ENCODE results near the gene COL5A1.

The COL5A1 gene

GRCh38 chr9:134641173-134641989 is at the start of gene COL5A1:
Gene COL5A1, plus strand, starts transcription at chr9:134641803. Its CDS starts 385 bp downstream, at chr9:134642188.
- in situ Hi-C loops (cut with MboI; ENCODE audit: low pct_unique_long_range_greater_than_20kb, low sequenced_read_pairs) = no loop called here
- peak; percentile 56 for DNase-seq

GRCh38 chr9:134592018-134592818 is 49.4 kb upstream of the COL5A1 start:
- in situ Hi-C loops (cut with MboI; ENCODE audit: low pct_unique_long_range_greater_than_20kb, low sequenced_read_pairs) = no loop called here
- no peak for DNase-seq

- in situ Hi-C loops (cut with MboI; ENCODE audit: low pct_unique_long_range_greater_than_20kb, low sequenced_read_pairs) = no loop called here
- DNase-seq = no peak
These were observed 48.8 kb upstream of the COL5A1 start for GRCh38 chr9:134592819-134593200.

GRCh38 chr9:134593286-134594077 is 48.1 kb upstream of the COL5A1 start:
- in situ Hi-C loops (cut with MboI; ENCODE audit: low pct_unique_long_range_greater_than_20kb, low sequenced_read_pairs) = no loop called here
- DNase-seq = no peak

- no peak for DNase-seq
- in situ Hi-C loops (cut with MboI; ENCODE audit: low pct_unique_long_range_greater_than_20kb, low sequenced_read_pairs) = no loop called here
These were observed 47.3 kb upstream of the COL5A1 start for GRCh38 chr9:134594078-134594941.

- in situ Hi-C loops (cut with MboI; ENCODE audit: low pct_unique_long_range_greater_than_20kb, low sequenced_read_pairs) = no loop called here
- no peak for DNase-seq
These were observed 46.6 kb upstream of the COL5A1 start for GRCh38 chr9:134595014-134595413.

- in situ Hi-C loops (cut with MboI; ENCODE audit: low pct_unique_long_range_greater_than_20kb, low sequenced_read_pairs) = no loop called here
- DNase-seq = no peak
These were observed 44.3 kb upstream of the COL5A1 start for GRCh38 chr9:134597041-134597913.

GRCh38 chr9:134597957-134598883 is 43.4 kb upstream of the COL5A1 start:
- in situ Hi-C loops (cut with MboI; ENCODE audit: low pct_unique_long_range_greater_than_20kb, low sequenced_read_pairs) = no loop called here
- peak; percentile 1 for DNase-seq

- in situ Hi-C loops (cut with MboI; ENCODE audit: low pct_unique_long_range_greater_than_20kb, low sequenced_read_pairs) = no loop called here
- no peak for DNase-seq
These were observed 42.7 kb upstream of the COL5A1 start for GRCh38 chr9:134598884-134599245.

GRCh38 chr9:134600371-134600770 is 41.2 kb upstream of the COL5A1 start:
- in situ Hi-C loops (cut with MboI; ENCODE audit: low pct_unique_long_range_greater_than_20kb, low sequenced_read_pairs) = no loop called here
- DNase-seq = no peak

- DNase-seq = no peak
- in situ Hi-C loops (cut with MboI; ENCODE audit: low pct_unique_long_range_greater_than_20kb, low sequenced_read_pairs) = no loop called here
These were observed 40.6 kb upstream of the COL5A1 start for GRCh38 chr9:134600836-134601638.

- no peak for DNase-seq
- in situ Hi-C loops (cut with MboI; ENCODE audit: low pct_unique_long_range_greater_than_20kb, low sequenced_read_pairs) = no loop called here
These were observed 39.8 kb upstream of the COL5A1 start for GRCh38 chr9:134601764-134602163.

GRCh38 chr9:134602547-134603362 is 38.8 kb upstream of the COL5A1 start:
- in situ Hi-C loops (cut with MboI; ENCODE audit: low pct_unique_long_range_greater_than_20kb, low sequenced_read_pairs) = no loop called here
- DNase-seq = no peak

GRCh38 chr9:134604834-134605233 is 36.8 kb upstream of the COL5A1 start:
- DNase-seq = no peak
- in situ Hi-C loops (cut with MboI; ENCODE audit: low pct_unique_long_range_greater_than_20kb, low sequenced_read_pairs) = no loop called here

GRCh38 chr9:134605351-134605965 is 36.1 kb upstream of the COL5A1 start:
- in situ Hi-C loops (cut with MboI; ENCODE audit: low pct_unique_long_range_greater_than_20kb, low sequenced_read_pairs) = no loop called here

More at GRCh38 chr9:134605351-134605965, 36.1 kb upstream of the COL5A1 start:
- DNase-seq = no peak

All from KBM-7 (cell line).